Activated CD4-positive, alpha-beta T cell treated with anti-CD3 and anti-CD28 coated beads for 36 hours (primary cell): ENCODE measurements around the gene ZNF622. TPM values are rescaled to one million over a fixed set of nuclear protein-coding genes. Genes with fewer than 3 reads are reported as not detected.
A peak's percentile ranks its signal among the peaks of the same experiment; 100 is the strongest.

Experiments
- ATAC-seq: fragments of 200-7000 bp; cut with Tn5 transposase; one replicate; pipeline ENCODE4 v1.10.0; 2021; ENCODE audit warnings: mild to moderate bottlenecking, moderate library complexity
- CTCF ChIA-PET: fragments of 350-600 bp; sonication (Branson Sonifier 250); formaldehyde crosslinking; loops from one replicate; lab custom pipeline; 2021; ENCODE audit warnings: antibody characterized with exemption; lab: Charles Lee
- POLR2A ChIA-PET: fragments of 350-600 bp; sonication (Branson Sonifier 250); formaldehyde crosslinking; loops from one replicate; lab custom pipeline; 2021; ENCODE audit warnings: antibody characterized with exemption, inconsistent platforms; lab: Charles Lee
- DNase-seq: peaks from one replicate; pipeline ENCODE4 v3.0.0-alpha.2; 2020
- H3K27ac Mint-ChIP-seq: one replicate; pipeline ENCODE4 v1.8.0; 2021; ENCODE audit warnings: mixed read lengths
- H3K27me3 Mint-ChIP-seq: one replicate; pipeline ENCODE4 v1.8.0; 2021; ENCODE audit warnings: mixed read lengths
- H3K36me3 Mint-ChIP-seq: one replicate; pipeline ENCODE4 v1.8.0; 2021; ENCODE audit warnings: low read depth, mixed read lengths
- H3K4me1 Mint-ChIP-seq: one replicate; pipeline ENCODE4 v1.8.0; 2021; ENCODE audit warnings: mixed read lengths
- H3K4me3 Mint-ChIP-seq: one replicate; pipeline ENCODE4 v1.8.0; 2021; ENCODE audit warnings: mild to moderate bottlenecking, moderate library complexity, mixed read lengths
- H3K9me3 Mint-ChIP-seq: one replicate; pipeline ENCODE4 v1.8.0; 2021; ENCODE audit warnings: low read depth, mixed read lengths
- intact Hi-C, 2 experiments: fragments of 100-400 bp; cut with DNase I in 1 of 2; cut with micrococcal nuclease in 1 of 2; formaldehyde crosslinking; loops; one replicate each; pipeline versions ENCODE4 v1.14.2 to v1.15.1; 2022 to 2024; cut with DNase I, micrococcal nuclease
- total RNA-seq, 2 experiments: library from RNA; stranded (reverse); gene quantifications; one replicate each; pipeline ENCODE4 v1.2.3, GENCODE V29; 2021

Gene ZNF622
- total RNA-seq: 10 to 100 TPM; 30.9 to 36.3 TPM

GRCh38 chr5:16465544-16466432 lies at the start of gene ZNF622:
TSS of gene ZNF622 (minus strand) at chr5:16465800. CDS start at chr5:16465665, 135 bp downstream.
- intact Hi-C loops: loop anchor here (1.0 to 10.0 kb wide), 11 partner anchors 9 to 1798 kb away; partner anchors contain the start of genes MYO10 (in 2 of the 2), ANKH (in 1 of the 2) and RETREG1 (in 1 of the 2)
- peaks cover 68% of the 10 kb centered on the region for H3K4me1 Mint-ChIP-seq
- ATAC-seq: peak; percentile 80
- H3K36me3 Mint-ChIP-seq: peaks cover 53% of the 10 kb centered on the region
- CTCF ChIA-PET: interaction anchor here (0.6 to 1.7 kb wide), 3 partner anchors 10 to 101 kb away, joined by 3 to 16 read pairs (median 4); no protein-coding TSS in a partner anchor
- peak within 1 kb of the TSS; percentile 98 for H3K27ac Mint-ChIP-seq
- no peaks in the 10 kb centered on the region for H3K9me3 Mint-ChIP-seq
- H3K4me3 Mint-ChIP-seq: peak within 1 kb of the TSS; percentile 99
- peak; percentile 92 for DNase-seq
- H3K27me3 Mint-ChIP-seq: no peaks in the 10 kb centered on the region
- POLR2A ChIA-PET: interaction anchor here (0.6 to 1.0 kb wide), 2 partner anchors 7 to 119 kb away, joined by 3 to 5 read pairs; no protein-coding TSS in a partner anchor

- intact Hi-C loops: no loop called here
Measured at GRCh38 chr5:16510098-16510497, 44.5 kb upstream of the ZNF622 start.

GRCh38 chr5:16508730-16509531 lies 43.3 kb upstream of the ZNF622 start:
- ChIA-PET POLR2A (no interaction called here), CTCF (interaction anchor here (0.7 kb wide), 1 partner anchor 42 kb away, joined by 4 read pairs; no protein-coding TSS in a partner anchor)
- no peak overlapping the region for H3K27ac Mint-ChIP-seq
- DNase-seq: no peak
- no peak for ATAC-seq
- no peak overlapping the region for H3K4me3 Mint-ChIP-seq
- intact Hi-C loops: no loop called here
- H3K4me1 Mint-ChIP-seq: peaks cover 24% of the 10 kb centered on the region
- peaks cover 9% of the 10 kb centered on the region for H3K36me3 Mint-ChIP-seq
- H3K9me3 Mint-ChIP-seq: peaks cover 2% of the 10 kb centered on the region
- no peaks in the 10 kb centered on the region for H3K27me3 Mint-ChIP-seq

More at GRCh38 chr5:16510098-16510497, 44.5 kb upstream of the ZNF622 start:
- ATAC-seq: no peak
- no peak for DNase-seq
- peaks cover 5% of the 10 kb centered on the region for H3K36me3 Mint-ChIP-seq
- H3K9me3 Mint-ChIP-seq: peaks cover 2% of the 10 kb centered on the region
- H3K4me1 Mint-ChIP-seq: peaks cover 24% of the 10 kb centered on the region
- POLR2A ChIA-PET: no interaction called here
- CTCF ChIA-PET: interaction anchor here (1.8 kb wide), 1 partner anchor 42 kb away, joined by 7 read pairs; no protein-coding TSS in a partner anchor
- H3K27me3 Mint-ChIP-seq: no peaks in the 10 kb centered on the region
- no peak overlapping the region for H3K27ac Mint-ChIP-seq
- no peak overlapping the region for H3K4me3 Mint-ChIP-seq

- POLR2A ChIA-PET: no interaction called here
- Mint-ChIP-seq H3K27me3 (no peaks in the 10 kb centered on the region), H3K27ac (no peak overlapping the region), H3K4me1 (peaks cover 22% of the 10 kb centered on the region), H3K4me3 (no peak overlapping the region), H3K9me3 (peaks cover 2% of the 10 kb centered on the region), H3K36me3 (peaks cover 9% of the 10 kb centered on the region)
- CTCF ChIA-PET: interaction anchor here (0.9 to 1.0 kb wide), 2 partner anchors 8 to 10 kb away, joined by 3 to 5 read pairs; no protein-coding TSS in a partner anchor
- DNase-seq: no peak
- ATAC-seq: no peak
- intact Hi-C loops: no loop called here
Measured at GRCh38 chr5:16507716-16508115, 42.1 kb upstream of the ZNF622 start.

- CTCF ChIA-PET: no interaction called here
- DNase-seq: no peak
- Mint-ChIP-seq H3K9me3 (peaks cover 2% of the 10 kb centered on the region), H3K27me3 (no peaks in the 10 kb centered on the region), H3K36me3 (peaks cover 5% of the 10 kb centered on the region), H3K4me1 (peaks cover 9% of the 10 kb centered on the region), H3K4me3 (no peak overlapping the region), H3K27ac (no peak overlapping the region)
- intact Hi-C loops: no loop called here
- ATAC-seq: no peak
- POLR2A ChIA-PET: no interaction called here
Measured at GRCh38 chr5:16505904-16506303, 40.3 kb upstream of the ZNF622 start.

- Mint-ChIP-seq H3K36me3 (peaks cover 8% of the 10 kb centered on the region), H3K4me3 (no peak overlapping the region), H3K9me3 (peaks cover 2% of the 10 kb centered on the region), H3K4me1 (peaks cover 7% of the 10 kb centered on the region), H3K27me3 (no peaks in the 10 kb centered on the region), H3K27ac (no peak overlapping the region)
- ChIA-PET CTCF (interaction anchor here (0.7 kb wide), 1 partner anchor 550 kb away, joined by 3 read pairs; no protein-coding TSS in a partner anchor), POLR2A (no interaction called here)
- DNase-seq: no peak
- no peak for ATAC-seq
- intact Hi-C loops: no loop called here
Measured at GRCh38 chr5:16505140-16505891, 39.7 kb upstream of the ZNF622 start.

GRCh38 chr5:16504571-16504970 lies 39.0 kb upstream of the ZNF622 start:
- H3K4me1 Mint-ChIP-seq: peaks cover 5% of the 10 kb centered on the region
- H3K27ac Mint-ChIP-seq: no peak overlapping the region
- DNase-seq (no peak), ATAC-seq (no peak)
- ChIA-PET CTCF (no interaction called here), POLR2A (no interaction called here)
- peaks cover 7% of the 10 kb centered on the region for H3K9me3 Mint-ChIP-seq
- no peaks in the 10 kb centered on the region for H3K27me3 Mint-ChIP-seq
- H3K36me3 Mint-ChIP-seq: peaks cover 14% of the 10 kb centered on the region
- intact Hi-C loops: no loop called here
- H3K4me3 Mint-ChIP-seq: no peak overlapping the region

GRCh38 chr5:16502866-16503265 lies 37.3 kb upstream of the ZNF622 start:
- H3K27me3 Mint-ChIP-seq: no peaks in the 10 kb centered on the region
- no peak overlapping the region for H3K27ac Mint-ChIP-seq
- POLR2A ChIA-PET: no interaction called here
- H3K9me3 Mint-ChIP-seq: peaks cover 11% of the 10 kb centered on the region
- no peak for ATAC-seq
- no peaks in the 10 kb centered on the region for H3K4me1 Mint-ChIP-seq
- CTCF ChIA-PET: no interaction called here
- DNase-seq: no peak
- intact Hi-C loops: no loop called here
- peaks cover 17% of the 10 kb centered on the region for H3K36me3 Mint-ChIP-seq
- H3K4me3 Mint-ChIP-seq: no peak overlapping the region

- no peak for ATAC-seq
- Mint-ChIP-seq H3K9me3 (peaks cover 22% of the 10 kb centered on the region), H3K27ac (no peak overlapping the region), H3K36me3 (peaks cover 30% of the 10 kb centered on the region), H3K4me3 (no peak overlapping the region), H3K27me3 (no peaks in the 10 kb centered on the region), H3K4me1 (peaks cover under 1% of the 10 kb centered on the region)
- intact Hi-C loops: no loop called here
- ChIA-PET CTCF (interaction anchor here (1.0 to 2.1 kb wide), 2 partner anchors 10 to 44 kb away, joined by 3 to 5 read pairs; no protein-coding TSS in a partner anchor), POLR2A (no interaction called here)
- no peak for DNase-seq
Measured at GRCh38 chr5:16500024-16500423, 34.4 kb upstream of the ZNF622 start.

GRCh38 chr5:16497546-16497945 lies 31.9 kb upstream of the ZNF622 start:
- intact Hi-C loops: no loop called here
- H3K4me1 Mint-ChIP-seq: peaks cover 10% of the 10 kb centered on the region
- CTCF ChIA-PET: interaction anchor here (2.2 kb wide), 1 partner anchor 54 kb away, joined by 5 read pairs; no protein-coding TSS in a partner anchor

More at GRCh38 chr5:16497546-16497945, 31.9 kb upstream of the ZNF622 start:
- no peak overlapping the region for H3K27ac Mint-ChIP-seq
- H3K4me3 Mint-ChIP-seq: no peak overlapping the region
- DNase-seq (no peak), ATAC-seq (no peak)
- no peaks in the 10 kb centered on the region for H3K27me3 Mint-ChIP-seq
- peaks cover 33% of the 10 kb centered on the region for H3K36me3 Mint-ChIP-seq
- H3K9me3 Mint-ChIP-seq: peaks cover 29% of the 10 kb centered on the region
- POLR2A ChIA-PET: no interaction called here
